ENCODE measurements around the gene B3GNT5.

Gene B3GNT5

DNA sequence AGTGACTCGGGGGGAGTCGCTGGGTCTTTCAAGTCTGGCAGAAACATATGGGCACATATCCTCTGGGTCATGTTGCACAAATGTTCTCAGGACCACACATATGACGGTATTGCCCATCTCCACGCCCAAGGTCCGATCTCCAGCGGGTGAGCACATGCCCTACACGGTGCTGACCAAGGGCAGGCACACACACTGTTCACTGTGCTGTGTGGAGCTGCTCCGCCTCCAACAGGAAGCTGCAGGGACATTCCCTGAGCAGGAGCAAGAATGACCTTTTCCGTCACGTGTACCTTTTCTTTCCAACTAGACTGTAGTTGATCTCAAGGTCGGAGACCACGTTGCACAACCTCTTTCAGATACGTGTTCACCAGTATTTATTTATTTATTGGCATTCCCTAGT, 41.7 kb upstream of the B3GNT5 start:
- TF ChIP-seq CTCF (IDR thresholded peaks at IDR 0.05; ENCODE audit: low read depth, low read length) = no peak
- Histone ChIP-seq H3K4me1 (no peaks in the 10 kb centered on the region), H3K4me3 (ENCODE audit: low read depth, low read length) (no peak overlapping the region), H3K9me3 (no peaks in the 10 kb centered on the region; the same call in 1 of the 2 replicates), H3K36me3 (no peaks in the 10 kb centered on the region), H3K27me3 (no peaks in the 10 kb centered on the region)
- DNase-seq = no peak

DNA sequence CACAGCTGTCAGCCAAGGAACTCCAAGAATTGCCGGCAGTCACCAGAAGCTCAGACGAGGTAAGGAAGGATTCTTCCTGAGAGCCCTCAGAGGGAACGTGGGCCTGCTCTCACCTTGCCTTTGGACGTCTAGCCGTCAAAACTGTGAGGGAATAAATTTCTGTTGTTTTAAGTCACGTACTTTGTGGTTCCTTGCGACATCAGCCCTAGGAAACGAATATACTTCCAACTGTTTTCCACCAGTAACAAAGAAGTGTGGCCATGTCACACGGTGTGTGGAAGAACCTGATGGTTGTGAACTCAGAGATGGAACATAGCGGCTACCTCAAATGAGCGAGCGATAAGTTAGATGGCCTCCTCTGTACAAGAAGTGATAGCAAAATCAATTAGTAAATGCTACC, 41.0 kb upstream of the B3GNT5 start:
- Histone ChIP-seq H3K36me3 (no peaks in the 10 kb centered on the region), H3K4me1 (no peaks in the 10 kb centered on the region), H3K9me3 (no peaks in the 10 kb centered on the region; the same call in 1 of the 2 replicates), H3K4me3 (ENCODE audit: low read depth, low read length) (no peak overlapping the region), H3K27me3 (no peaks in the 10 kb centered on the region)
- no peak for TF ChIP-seq CTCF (IDR thresholded peaks at IDR 0.05; ENCODE audit: low read depth, low read length)
- DNase-seq = no peak

DNA sequence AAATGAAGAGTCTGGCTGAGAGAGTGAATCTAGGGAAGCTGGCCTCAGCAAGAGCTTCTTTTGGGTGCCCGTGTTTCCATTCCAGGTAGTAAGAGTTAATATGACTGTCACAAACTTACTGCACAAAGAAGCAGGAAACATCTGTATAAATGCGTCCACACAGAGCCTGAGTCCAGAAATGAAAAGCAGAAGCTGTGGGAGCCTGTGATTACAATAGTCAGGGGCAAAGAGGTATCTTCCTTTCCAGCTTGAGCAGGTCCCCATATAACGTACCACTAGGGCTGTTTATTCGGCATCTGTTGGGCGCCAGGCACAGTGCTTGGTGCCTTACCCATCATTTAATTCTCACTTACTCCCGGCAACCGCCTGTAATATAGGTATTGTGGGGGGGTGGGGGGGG, 40.5 kb upstream of the B3GNT5 start:
- DNase-seq = no peak

DNA sequence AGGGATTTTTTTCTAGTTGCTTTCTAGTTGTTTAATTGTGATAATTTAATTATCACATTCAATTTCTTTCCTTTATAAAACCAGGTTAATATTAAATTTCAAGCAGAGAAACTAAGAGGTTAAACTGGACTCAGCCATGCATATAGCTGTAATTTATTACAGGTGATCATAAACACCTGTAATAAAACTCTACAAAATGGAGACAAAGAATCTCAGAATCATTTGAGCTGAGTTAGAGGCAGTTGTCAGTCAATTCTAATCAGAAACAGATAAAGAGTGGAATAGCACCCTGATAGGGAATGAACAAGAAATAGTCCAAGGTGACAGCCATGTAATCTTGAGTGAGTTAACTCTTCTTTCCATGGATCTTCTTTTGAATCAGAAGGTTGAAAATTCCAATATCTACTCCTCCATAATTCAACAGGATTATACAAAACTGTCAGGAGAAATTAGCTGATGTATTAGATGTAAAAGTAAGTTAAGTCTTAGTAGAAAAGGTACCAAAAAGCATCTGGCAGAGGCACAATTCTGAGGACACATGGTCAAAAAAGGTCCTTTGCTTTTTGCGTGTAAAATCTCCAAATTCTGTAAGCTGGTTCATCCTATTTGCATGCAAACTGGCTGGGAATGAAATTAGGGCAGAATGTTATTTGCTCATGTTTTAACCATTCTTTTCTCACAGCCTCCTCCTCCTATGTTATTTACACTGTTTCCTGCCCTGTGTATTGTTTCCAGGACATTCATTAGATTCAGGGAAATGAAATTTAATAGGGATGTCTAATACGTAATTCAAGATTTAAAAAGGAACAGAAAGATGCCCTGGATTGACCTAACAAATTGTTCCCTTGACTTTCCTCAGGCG, 39.4 kb upstream of the B3GNT5 start:
- Histone ChIP-seq H3K27me3 (no peaks in the 10 kb centered on the region), H3K4me1 (no peaks in the 10 kb centered on the region), H3K36me3 (no peaks in the 10 kb centered on the region), H3K4me3 (ENCODE audit: low read depth, low read length) (no peak overlapping the region), H3K9me3 (no peaks in the 10 kb centered on the region; the same call in 1 of the 2 replicates)
- TF ChIP-seq CTCF (IDR thresholded peaks at IDR 0.05; ENCODE audit: low read depth, low read length) = no peak
- DNase-seq = no peak

More for the DNA sequence above, 40.5 kb upstream of the B3GNT5 start:
- TF ChIP-seq CTCF (IDR thresholded peaks at IDR 0.05; ENCODE audit: low read depth, low read length) = no peak
- Histone ChIP-seq H3K4me1 (no peaks in the 10 kb centered on the region), H3K27me3 (no peaks in the 10 kb centered on the region), H3K9me3 (no peaks in the 10 kb centered on the region; the same call in 1 of the 2 replicates), H3K4me3 (ENCODE audit: low read depth, low read length) (no peak overlapping the region), H3K36me3 (no peaks in the 10 kb centered on the region)

GRCh38 chr3:183214277-183214612, 38.8 kb upstream of the B3GNT5 start:
- no peaks in the 10 kb centered on the region for H3K4me1 ChIP-seq
- DNase-seq = no peak
- H3K36me3 ChIP-seq = no peaks in the 10 kb centered on the region
- H3K4me3 ChIP-seq (ENCODE audit: low read depth, low read length) = no peak overlapping the region
- H3K27me3 ChIP-seq = no peaks in the 10 kb centered on the region
- H3K9me3 ChIP-seq = no peaks in the 10 kb centered on the region; the same call in 1 of the 2 replicates
- TF ChIP-seq CTCF (IDR thresholded peaks at IDR 0.05; ENCODE audit: low read depth, low read length) = no peak

GRCh38 chr3:183215591-183216202, 37.4 kb upstream of the B3GNT5 start:
- no peaks in the 10 kb centered on the region; the same call in 1 of the 2 replicates for H3K9me3 ChIP-seq
- no peak for DNase-seq
- no peaks in the 10 kb centered on the region for H3K36me3 ChIP-seq
- H3K4me3 ChIP-seq (ENCODE audit: low read depth, low read length) = no peak overlapping the region
- no peaks in the 10 kb centered on the region for H3K27me3 ChIP-seq
- TF ChIP-seq CTCF (IDR thresholded peaks at IDR 0.05; ENCODE audit: low read depth, low read length) = no peak
- H3K4me1 ChIP-seq = no peaks in the 10 kb centered on the region
